Naive thymus-derived CD8-positive, alpha-beta T cell (primary cell): ENCODE data around the gene MYBBP1A. TPM values are rescaled to one million over a fixed set of nuclear protein-coding genes. Genes with fewer than 3 reads are reported as not detected.
"Not testable (repeated sequence)": the region's sequence is repeated elsewhere in the genome, so short reads cannot be mapped to it uniquely, and the experiment has no call there.

ENCODE experiments used
- ATAC-seq, 2 donors: fragments of 150-1000 bp; cut with Tn5 transposase in 1 of 2; sonication (Bioruptor Pico), chemical (Tn5 transposase) in 1 of 2; 1 replicate in 1 of 2; 2 replicates in 1 of 2; pipeline ENCODE4 v1.10.0; 2021; ENCODE audit warnings: mild to moderate bottlenecking in 2 of 2, moderate library complexity in 2 of 2
- POLR2A ChIA-PET: fragments of 350-600 bp; sonication (Branson Sonifier 250); formaldehyde crosslinking; loops from one replicate; lab custom pipeline; 2021; ENCODE audit warnings: antibody characterized with exemption; lab: Charles Lee
- DNase-seq, 10 donors: peaks; one replicate each; pipeline versions ENCODE4 v3.0.0 to v3.0.0-alpha.2; 2020 to 2022
- H3K27ac Mint-ChIP-seq, 10 donors: one replicate each; pipeline ENCODE4 v1.8.0; 2020 to 2022; ENCODE audit warnings: mild to moderate bottlenecking in 10 of 10, mixed read lengths in 10 of 10, moderate library complexity in 4 of 10, inconsistent platforms in 1 of 10
- H3K27me3 Mint-ChIP-seq, 5 donors: one replicate each; pipeline ENCODE4 v1.8.0; 2021 to 2022; ENCODE audit warnings: mixed read lengths in 5 of 5
- H3K36me3 Mint-ChIP-seq, 3 donors: one replicate each; pipeline ENCODE4 v1.8.0; 2020 to 2022; ENCODE audit warnings: mixed read lengths in 3 of 3, mild to moderate bottlenecking in 2 of 3, inconsistent platforms in 1 of 3
- H3K4me1 Mint-ChIP-seq, 4 donors: one replicate each; pipeline ENCODE4 v1.8.0; 2021 to 2022; ENCODE audit warnings: mixed read lengths in 4 of 4
- H3K4me3 Mint-ChIP-seq, 10 donors: one replicate each; pipeline ENCODE4 v1.8.0; 2020 to 2022; ENCODE audit warnings: mild to moderate bottlenecking in 10 of 10, mixed read lengths in 10 of 10, moderate library complexity in 6 of 10, inconsistent platforms in 1 of 10
- H3K9me3 Mint-ChIP-seq, 9 donors: one replicate each; pipeline ENCODE4 v1.8.0; 2020 to 2022; ENCODE audit warnings: mixed read lengths in 9 of 9, mild to moderate bottlenecking in 3 of 9, inconsistent platforms in 1 of 9, moderate library complexity in 1 of 9
- polyA plus RNA-seq, 3 donors: library from polyadenylated mRNA; unstranded; fragments of 300-500 nt; fragmentation: Illumina TruSeq; gene quantifications; one replicate each; pipeline ENCODE4 v1.2.3, GENCODE V29; 2021
- total RNA-seq, 8 experiments: library from RNA in 2 of 8; stranded (reverse) in 2 of 8; gene quantifications; one replicate each; pipeline ENCODE4 v1.2.3 and lab custom pipeline; 2021 to 2026

MYBBP1A gene
- total and polyA plus RNA-seq, 5 experiments from 2014 or later: 14.0 to 88.6 (median 45.7) TPM

DNA sequence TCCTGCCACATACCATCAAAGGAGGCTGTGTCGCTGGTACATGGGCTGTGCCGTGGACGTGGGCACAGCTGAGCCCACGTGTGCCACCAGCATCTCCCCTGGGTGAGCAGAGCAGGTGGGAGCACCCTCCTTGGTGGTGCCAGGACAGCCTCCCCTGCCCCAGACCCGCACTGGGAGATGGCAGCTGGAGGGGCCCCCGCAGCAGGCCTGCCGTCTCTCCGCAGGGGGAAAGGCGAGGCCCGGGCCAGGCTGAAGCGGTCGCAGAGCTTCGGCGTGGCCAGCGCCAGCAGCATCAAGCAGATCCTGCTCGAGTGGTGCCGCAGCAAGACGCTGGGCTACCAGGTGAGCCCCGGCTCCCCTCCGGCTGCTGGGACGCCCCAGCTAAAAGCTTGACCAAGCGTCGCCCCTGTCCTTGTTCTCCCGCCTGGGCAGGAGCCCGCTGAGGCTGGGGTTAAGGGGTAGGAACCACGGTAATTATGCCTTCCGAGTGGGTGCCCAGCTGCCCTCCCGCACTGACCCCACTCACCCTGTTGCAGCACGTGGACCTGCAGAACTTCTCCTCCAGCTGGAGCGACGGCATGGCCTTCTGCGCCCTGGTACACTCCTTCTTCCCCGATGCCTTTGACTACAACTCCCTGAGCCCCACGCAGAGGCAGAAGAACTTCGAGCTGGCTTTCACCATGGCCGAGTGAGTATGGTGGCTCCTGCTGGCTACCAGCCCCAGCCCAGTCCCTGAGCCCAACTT lies 41.6 kb upstream of the MYBBP1A start:
- Mint-ChIP-seq H3K4me3 (no peak overlapping the region), H3K36me3 (no peaks in the 10 kb centered on the region), H3K4me1 (peaks cover 0 to 9% (median 5%) of the 10 kb centered on the region in 4 donors), H3K9me3 (no peaks in the 10 kb centered on the region), H3K27me3 (peaks cover 0 to 20% (median 3%) of the 10 kb centered on the region in 5 donors), H3K27ac (no peak overlapping the region)
- no peak for ATAC-seq
- no peak for DNase-seq
- POLR2A ChIA-PET: no interaction called here

DNA sequence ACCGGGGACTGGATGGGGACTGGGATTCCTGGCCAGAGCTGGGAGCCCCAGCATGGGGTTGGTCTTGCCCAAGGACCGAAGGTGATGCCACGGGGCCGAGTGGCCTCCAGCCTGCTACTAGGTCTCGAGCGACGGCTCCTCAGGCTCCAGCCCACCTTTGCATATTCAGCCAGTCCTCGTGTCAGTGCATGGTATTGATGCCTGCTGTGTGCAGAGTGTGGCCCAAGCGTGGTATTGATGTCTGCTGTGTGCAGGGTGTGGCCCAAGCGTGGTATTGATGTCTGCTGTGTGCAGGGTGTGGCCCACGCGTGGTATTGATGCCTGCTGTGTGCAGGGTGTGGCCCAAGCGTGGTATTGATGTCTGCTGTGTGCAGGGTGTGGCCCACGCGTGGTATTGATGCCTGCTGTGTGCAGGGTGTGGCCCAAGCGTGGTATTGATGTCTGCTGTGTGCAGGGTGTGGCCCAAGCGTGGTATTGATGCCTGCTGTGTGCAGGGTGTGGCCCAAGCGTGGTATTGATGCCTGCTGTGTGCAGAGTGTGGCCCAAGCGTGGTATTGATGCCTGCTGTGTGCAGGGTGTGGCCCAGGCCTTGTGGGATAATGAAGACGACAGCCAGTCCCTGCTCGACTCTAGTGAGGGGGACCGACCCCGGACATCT lies 40.6 kb upstream of the MYBBP1A start:
- POLR2A ChIA-PET, DNase-seq, H3K4me1 Mint-ChIP-seq, ATAC-seq, H3K9me3 Mint-ChIP-seq, H3K36me3 Mint-ChIP-seq, H3K4me3 Mint-ChIP-seq: not testable (repeated sequence)
- Mint-ChIP-seq H3K27ac (peak overlapping the region in 1 of 10 donors; percentile 33), H3K27me3 (peaks cover 0 to 20% (median 3%) of the 10 kb centered on the region in 5 donors)

DNA sequence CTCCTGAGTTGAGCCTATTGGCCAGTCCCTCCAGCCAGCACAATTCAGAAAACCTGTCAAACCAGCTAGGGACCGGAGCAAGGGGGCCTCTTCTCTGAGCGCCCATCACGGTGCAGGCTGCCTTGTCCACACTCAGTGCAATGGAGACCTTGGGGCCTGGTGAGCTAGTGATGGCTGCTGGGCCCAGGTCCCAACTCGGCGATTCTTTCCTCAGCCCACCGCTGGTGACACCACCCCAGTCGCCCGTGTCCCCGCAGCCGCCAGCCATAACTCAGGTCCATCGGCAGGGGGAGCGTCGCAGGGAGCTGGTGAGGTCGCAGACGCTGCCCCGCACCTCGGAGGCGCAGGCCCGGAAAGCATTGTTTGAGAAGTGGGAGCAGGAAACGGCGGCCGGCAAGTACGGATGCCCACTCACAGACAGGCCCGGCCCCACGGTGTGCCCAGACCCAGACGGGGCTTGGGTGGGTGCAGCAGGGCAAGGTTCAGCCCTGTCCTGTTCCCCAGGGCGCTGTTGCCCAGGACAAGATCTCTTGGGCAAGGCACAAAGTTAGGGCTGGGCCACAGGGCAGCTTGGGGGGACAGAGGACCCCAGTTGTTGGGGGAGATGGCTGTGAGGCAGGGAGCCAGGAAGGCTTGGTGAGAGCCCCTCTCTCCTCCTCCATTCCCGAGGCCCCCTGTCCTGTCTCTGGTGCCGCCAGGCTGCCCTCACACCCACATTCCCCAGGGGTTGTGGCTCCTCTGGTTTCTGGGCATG lies 39.9 kb upstream of the MYBBP1A start:
- H3K4me1 Mint-ChIP-seq: peaks cover 0 to 9% (median 5%) of the 10 kb centered on the region in 4 donors
- ATAC-seq (peak; percentile 77 to 81), DNase-seq (peak in 6 of 10 donors; percentile 16 to 40 (median 29))
- peak overlapping the region in 5 of 10 donors; percentile 18 to 49 (median 25) for H3K4me3 Mint-ChIP-seq
- no peaks in the 10 kb centered on the region for H3K36me3 Mint-ChIP-seq
- no peaks in the 10 kb centered on the region for H3K9me3 Mint-ChIP-seq
- H3K27me3 Mint-ChIP-seq: peaks cover 0 to 20% (median 3%) of the 10 kb centered on the region in 5 donors
- peak overlapping the region in 2 of 10 donors; percentile 33 to 36 for H3K27ac Mint-ChIP-seq
- POLR2A ChIA-PET: no interaction called here

DNA sequence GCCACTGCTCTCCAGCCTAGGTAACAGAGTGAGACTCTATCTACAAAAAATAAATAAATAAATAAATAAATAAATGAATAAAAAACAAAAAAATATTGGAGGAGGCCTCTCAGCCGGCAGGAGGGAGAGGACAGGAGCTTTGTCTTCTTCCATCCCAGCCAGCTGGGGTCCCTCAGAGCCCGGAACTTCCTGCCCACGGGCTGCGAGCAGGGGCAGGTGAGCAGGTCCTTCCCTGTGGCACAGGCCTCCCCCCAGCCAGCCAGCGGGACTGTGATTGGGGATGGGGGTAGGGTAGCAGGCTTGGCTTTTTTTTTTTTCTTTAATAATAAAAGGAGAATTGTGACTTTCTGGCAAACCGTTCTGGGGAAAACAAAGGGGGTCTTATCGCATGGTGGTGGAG lies 39.2 kb upstream of the MYBBP1A start:
- no peak overlapping the region for H3K4me3 Mint-ChIP-seq
- H3K27me3 Mint-ChIP-seq: peaks cover 0 to 21% (median 3%) of the 10 kb centered on the region in 5 donors
- H3K9me3 Mint-ChIP-seq: no peaks in the 10 kb centered on the region
- DNase-seq (no peak), ATAC-seq (no peak)
- POLR2A ChIA-PET: interaction anchor here (0.7 kb wide), 1 partner anchor 56 kb away, joined by 3 read pairs; no protein-coding TSS in a partner anchor
- no peak overlapping the region for H3K27ac Mint-ChIP-seq
- H3K4me1 Mint-ChIP-seq: peaks cover 0 to 9% (median 5%) of the 10 kb centered on the region in 4 donors
- H3K36me3 Mint-ChIP-seq: no peaks in the 10 kb centered on the region

DNA sequence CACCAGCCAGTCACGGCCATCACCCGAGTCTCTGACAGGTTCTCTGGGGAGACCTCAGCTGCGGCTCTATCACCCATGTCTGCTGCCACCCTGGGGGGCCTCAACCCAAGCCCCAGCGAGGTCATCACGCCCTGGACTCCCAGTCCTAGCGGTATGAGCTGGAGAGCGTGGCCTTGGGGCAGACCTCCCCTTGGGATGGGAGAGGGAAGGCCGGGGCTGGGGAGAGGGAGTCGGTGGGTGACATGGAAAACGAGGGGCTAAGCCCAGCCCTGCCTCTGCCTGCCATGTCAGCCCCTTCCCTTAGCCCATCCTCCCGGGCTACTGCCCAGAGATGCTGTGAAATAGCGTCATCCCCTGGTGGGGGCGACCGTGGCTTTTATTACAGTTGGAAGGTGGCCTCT lies 37.8 kb upstream of the MYBBP1A start:
- H3K27ac Mint-ChIP-seq: no peak overlapping the region
- DNase-seq: no peak
- POLR2A ChIA-PET: no interaction called here
- no peaks in the 10 kb centered on the region for H3K9me3 Mint-ChIP-seq
- peaks cover 0 to 12% (median 6%) of the 10 kb centered on the region in 4 donors for H3K4me1 Mint-ChIP-seq
- peaks cover 0 to 21% (median 3%) of the 10 kb centered on the region in 5 donors for H3K27me3 Mint-ChIP-seq
- no peak for ATAC-seq
- no peaks in the 10 kb centered on the region for H3K36me3 Mint-ChIP-seq
- no peak overlapping the region for H3K4me3 Mint-ChIP-seq

DNA sequence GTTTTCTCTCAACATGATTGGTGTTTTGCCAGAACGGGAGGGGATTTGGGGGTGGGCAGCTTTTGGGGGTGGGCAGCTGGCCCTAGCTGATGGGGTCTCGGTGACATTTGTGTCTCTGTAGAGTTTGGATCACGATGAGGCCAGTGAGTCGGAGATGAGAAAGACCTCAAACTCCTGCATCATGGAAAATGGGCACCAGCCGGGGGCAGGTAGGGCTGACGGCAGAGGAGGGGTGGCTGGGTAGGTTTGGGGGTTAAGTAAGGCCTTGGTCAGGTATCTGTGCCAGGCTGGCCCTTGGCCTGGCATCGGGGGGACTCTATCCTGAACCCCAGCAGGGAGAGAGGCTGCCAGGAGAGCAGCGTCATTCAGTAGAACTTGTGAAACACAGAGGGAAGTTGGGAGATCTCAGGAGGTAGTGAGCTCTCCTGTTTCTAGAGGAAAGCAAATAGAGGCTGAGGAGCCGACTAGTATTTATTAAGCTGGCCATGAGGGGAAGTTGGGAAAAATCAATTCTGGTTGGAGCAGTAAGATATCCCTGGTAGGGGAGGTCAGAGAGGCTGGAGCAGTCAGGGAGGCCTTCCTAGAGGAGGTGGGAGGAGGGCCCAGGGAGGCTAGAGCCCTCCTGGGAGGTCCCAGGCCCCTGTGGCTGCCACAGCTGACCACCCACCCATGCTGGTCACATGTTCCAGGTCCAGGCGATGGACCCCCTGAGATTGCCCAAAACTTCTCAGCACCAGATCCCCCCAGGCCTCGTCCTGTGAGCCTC lies 37.2 kb upstream of the MYBBP1A start:
- no peak for DNase-seq
- no peak overlapping the region for H3K27ac Mint-ChIP-seq
- no peaks in the 10 kb centered on the region for H3K36me3 Mint-ChIP-seq
- peaks cover 0 to 12% (median 6%) of the 10 kb centered on the region in 4 donors for H3K4me1 Mint-ChIP-seq
- POLR2A ChIA-PET: interaction anchor here (0.8 kb wide), 1 partner anchor 239 kb away, joined by 5 read pairs; no protein-coding TSS in a partner anchor
- no peaks in the 10 kb centered on the region for H3K9me3 Mint-ChIP-seq
- H3K27me3 Mint-ChIP-seq: peaks cover 0 to 18% (median 3%) of the 10 kb centered on the region in 5 donors
- no peak for ATAC-seq
- H3K4me3 Mint-ChIP-seq: no peak overlapping the region

DNA sequence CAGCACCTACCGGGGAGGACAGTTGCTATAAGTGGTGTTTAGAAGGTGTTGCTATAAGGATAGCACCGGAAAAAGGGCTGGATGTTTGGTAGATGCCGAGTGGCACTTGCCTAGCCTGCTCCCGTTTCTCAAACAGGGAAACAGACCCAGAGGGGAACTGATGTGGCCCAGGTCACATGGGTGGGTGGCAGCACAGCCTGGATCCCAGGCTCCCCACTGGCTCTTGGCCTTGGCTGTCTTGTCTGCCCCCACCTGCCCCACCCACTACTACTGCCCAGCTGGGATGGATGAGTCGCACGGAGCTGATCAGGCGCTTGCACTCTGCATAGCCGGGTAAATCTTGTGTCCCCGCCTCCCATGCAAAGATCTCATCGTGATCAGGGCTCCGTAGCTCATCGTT lies 36.3 kb upstream of the MYBBP1A start:
- POLR2A ChIA-PET: no interaction called here
- ATAC-seq: no peak
- no peak overlapping the region for H3K4me3 Mint-ChIP-seq
- peaks cover 0 to 12% (median 6%) of the 10 kb centered on the region in 4 donors for H3K4me1 Mint-ChIP-seq
- peaks cover 3 to 15% (median 4%) of the 10 kb centered on the region in 5 donors for H3K27me3 Mint-ChIP-seq
- H3K27ac Mint-ChIP-seq: no peak overlapping the region
- no peak for DNase-seq
- no peaks in the 10 kb centered on the region for H3K9me3 Mint-ChIP-seq
- H3K36me3 Mint-ChIP-seq: no peaks in the 10 kb centered on the region

DNA sequence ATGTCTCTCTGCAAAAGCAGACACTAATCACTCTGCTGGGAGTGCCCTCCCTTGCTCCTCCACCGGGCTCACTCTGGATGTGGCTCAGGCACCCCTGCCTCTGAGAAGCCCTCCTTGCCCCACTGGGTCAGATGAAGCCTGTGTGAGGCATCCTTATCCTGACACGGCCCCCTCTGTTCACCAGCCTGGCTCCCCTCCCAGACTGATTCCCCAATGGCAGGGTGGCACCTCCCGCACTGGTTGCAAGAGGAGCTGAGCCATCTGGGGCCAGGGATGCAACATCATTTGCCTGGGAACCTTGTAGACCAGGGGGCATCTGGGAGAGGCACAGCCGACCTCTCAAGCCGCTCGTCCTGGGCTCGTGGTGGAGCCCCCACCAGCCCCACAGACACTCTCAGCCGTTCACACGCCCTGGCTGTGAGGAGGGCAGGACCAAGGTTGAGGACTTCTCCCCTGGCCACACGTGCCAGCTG lies 35.8 kb upstream of the MYBBP1A start:
- H3K27ac Mint-ChIP-seq: peak overlapping the region in 1 of 10 donors; percentile 78
- DNase-seq (no peak), ATAC-seq (no peak)
- H3K36me3 Mint-ChIP-seq: no peaks in the 10 kb centered on the region
- peaks cover 0 to 12% (median 6%) of the 10 kb centered on the region in 4 donors for H3K4me1 Mint-ChIP-seq
- no peaks in the 10 kb centered on the region for H3K9me3 Mint-ChIP-seq
- H3K27me3 Mint-ChIP-seq: peaks cover 4 to 20% (median 8%) of the 10 kb centered on the region in 5 donors
- no peak overlapping the region for H3K4me3 Mint-ChIP-seq
- POLR2A ChIA-PET: no interaction called here

DNA sequence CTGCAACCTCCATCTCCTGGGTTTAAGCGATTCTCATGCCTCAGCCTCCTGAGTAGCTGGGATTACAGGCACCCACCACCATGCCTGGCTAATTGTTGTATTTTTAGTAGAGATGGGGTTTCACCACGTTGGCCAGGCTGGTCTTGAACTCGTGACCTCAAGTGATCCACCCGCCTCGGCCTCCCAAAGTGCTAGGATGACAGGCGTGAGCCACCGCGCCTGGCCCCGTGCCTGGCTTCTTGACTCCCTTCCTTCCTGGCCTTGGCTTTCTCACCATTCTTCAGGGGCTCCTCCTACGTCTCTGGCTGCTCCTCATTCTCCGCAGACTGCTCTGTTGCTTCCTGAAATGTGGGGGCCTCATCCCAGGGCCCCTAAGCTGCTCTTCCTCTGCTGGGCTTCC lies 34.9 kb upstream of the MYBBP1A start:
- peaks cover 4 to 22% (median 12%) of the 10 kb centered on the region in 5 donors for H3K27me3 Mint-ChIP-seq
- H3K9me3 Mint-ChIP-seq, DNase-seq, ATAC-seq, H3K36me3 Mint-ChIP-seq, H3K27ac Mint-ChIP-seq, POLR2A ChIA-PET, H3K4me1 Mint-ChIP-seq, H3K4me3 Mint-ChIP-seq: not testable (repeated sequence)

DNA sequence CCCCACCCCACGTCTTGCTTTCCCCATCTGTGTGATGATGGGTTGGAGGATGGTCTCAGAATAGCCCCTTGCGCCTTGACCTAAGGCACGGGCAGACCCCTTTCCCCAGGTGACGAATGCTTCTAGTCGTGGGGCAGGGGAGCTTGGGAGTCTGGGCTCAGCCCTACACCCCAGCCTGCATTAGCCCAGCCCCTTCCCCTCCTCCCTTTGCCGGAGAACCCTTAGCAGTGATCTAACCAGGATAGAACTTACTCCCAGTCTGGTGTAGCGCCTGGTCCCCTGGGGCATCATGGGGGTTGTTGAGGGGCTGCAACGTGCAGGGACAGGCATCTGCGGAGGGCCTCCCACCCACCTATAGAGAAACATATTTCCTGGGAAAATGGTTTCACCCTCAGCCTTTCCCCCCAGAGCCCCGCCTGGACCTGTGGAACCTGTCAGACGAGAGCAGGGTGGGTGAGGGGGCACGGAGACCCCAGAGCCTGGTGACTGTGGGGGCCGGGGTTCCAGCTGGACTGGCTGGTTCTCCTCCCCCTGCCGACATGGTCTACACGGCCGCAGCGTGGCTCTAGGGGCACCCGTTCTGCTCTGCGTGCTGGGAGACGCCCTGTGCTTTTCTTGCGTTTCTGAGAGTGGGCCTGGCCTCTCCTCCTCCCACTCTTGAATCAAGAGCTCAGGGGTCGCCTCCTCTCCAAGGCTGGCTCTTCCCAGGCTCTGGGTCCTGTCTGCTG lies 33.9 kb upstream of the MYBBP1A start:
- peaks cover 0 to 6% (median 2%) of the 10 kb centered on the region in 4 donors for H3K4me1 Mint-ChIP-seq
- no peaks in the 10 kb centered on the region for H3K36me3 Mint-ChIP-seq
- POLR2A ChIA-PET: no interaction called here
- peak overlapping the region in 1 of 10 donors; percentile 13 for H3K27ac Mint-ChIP-seq
- ATAC-seq (no peak), DNase-seq (peak in 1 of 10 donors; percentile 57)
- peak overlapping the region in 1 of 10 donors; percentile 11 for H3K4me3 Mint-ChIP-seq
- H3K9me3 Mint-ChIP-seq: no peaks in the 10 kb centered on the region
- H3K27me3 Mint-ChIP-seq: peaks cover 4 to 22% (median 13%) of the 10 kb centered on the region in 5 donors

DNA sequence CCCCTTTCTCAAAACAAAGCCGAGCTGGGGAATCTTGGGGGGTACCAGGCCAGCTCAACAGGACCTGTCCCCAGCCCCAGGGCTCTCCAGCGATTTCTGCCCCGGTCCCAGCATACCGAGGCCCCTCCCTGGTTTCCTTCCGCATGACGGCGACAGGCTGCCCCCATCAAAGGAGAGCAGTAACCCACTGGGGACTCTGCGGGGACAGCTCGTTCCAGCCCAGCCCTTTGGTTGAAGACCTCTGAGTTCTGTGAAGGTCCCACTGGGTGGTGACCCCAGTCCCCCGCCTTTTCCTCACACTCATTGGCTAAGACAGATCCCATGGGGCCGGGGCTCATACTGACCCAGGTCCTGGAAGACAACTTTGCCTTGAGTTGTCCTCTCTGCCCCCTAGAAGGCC lies 33.2 kb upstream of the MYBBP1A start:
- DNase-seq (no peak), ATAC-seq (no peak)
- no peaks in the 10 kb centered on the region for H3K36me3 Mint-ChIP-seq
- H3K27me3 Mint-ChIP-seq: peaks cover 6 to 29% (median 19%) of the 10 kb centered on the region in 5 donors
- H3K9me3 Mint-ChIP-seq: no peaks in the 10 kb centered on the region
- H3K4me1 Mint-ChIP-seq: peaks cover 2 to 13% (median 5%) of the 10 kb centered on the region in 4 donors
- POLR2A ChIA-PET: no interaction called here
- no peak overlapping the region for H3K27ac Mint-ChIP-seq
- H3K4me3 Mint-ChIP-seq: peak overlapping the region in 2 of 10 donors; percentile 11 to 38
